T47D (cell line): ENCODE results near the gene DGKH.
A peak's percentile ranks its signal among the peaks of the same experiment; 100 is the strongest.

Source experiments
- DNase-seq, 2 experiments: peaks; one replicate each; pipeline versions ENCODE4 v3.0.0 to v3.0.0-alpha.2; 2011 to 2012; ENCODE audit warnings: low read depth in 1 of 2, low spot score in 1 of 2
- JUND ChIP-seq: IDR thresholded peaks from 2 replicates; pipeline ENCODE4 v1.6.1; 2012; ENCODE audit warnings: low read depth
- in situ Hi-C: cut with HindIII; loops from 2 replicates; pipeline ENCODE4 v1.10.0; 2016; ENCODE audit warnings: low sequenced_read_pairs, low pct_unique_long_range_greater_than_20kb

Gene DGKH

DNA sequence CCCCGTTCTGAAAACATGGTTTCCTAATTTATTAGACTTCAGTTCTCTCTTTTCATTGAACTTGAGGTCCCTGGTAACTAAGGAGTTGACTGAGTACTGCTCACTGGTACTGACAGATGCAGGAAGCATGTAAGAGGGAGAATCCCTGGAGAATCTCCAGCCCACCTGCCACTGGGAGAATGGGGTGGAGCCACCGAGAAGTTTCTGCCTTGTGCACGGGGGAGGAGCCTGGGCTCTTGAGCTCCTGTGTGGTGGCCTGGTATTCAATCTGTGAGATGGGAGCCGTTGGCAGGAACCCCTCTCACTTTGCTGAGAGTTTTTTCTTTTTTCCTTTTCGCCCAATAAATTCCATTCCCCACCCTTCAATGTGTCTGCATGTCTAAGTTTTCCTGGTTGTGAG, 210.3 kb downstream of the DGKH start:
- in situ Hi-C loops: no loop called here
- TF ChIP-seq JUND: no peak
- DNase-seq: no peak

- no peak for DNase-seq
- no peak for TF ChIP-seq JUND
- in situ Hi-C loops: no loop called here
Observed at GRCh38 chr13:42259515-42259914, 211.1 kb downstream of the DGKH start.

DNA sequence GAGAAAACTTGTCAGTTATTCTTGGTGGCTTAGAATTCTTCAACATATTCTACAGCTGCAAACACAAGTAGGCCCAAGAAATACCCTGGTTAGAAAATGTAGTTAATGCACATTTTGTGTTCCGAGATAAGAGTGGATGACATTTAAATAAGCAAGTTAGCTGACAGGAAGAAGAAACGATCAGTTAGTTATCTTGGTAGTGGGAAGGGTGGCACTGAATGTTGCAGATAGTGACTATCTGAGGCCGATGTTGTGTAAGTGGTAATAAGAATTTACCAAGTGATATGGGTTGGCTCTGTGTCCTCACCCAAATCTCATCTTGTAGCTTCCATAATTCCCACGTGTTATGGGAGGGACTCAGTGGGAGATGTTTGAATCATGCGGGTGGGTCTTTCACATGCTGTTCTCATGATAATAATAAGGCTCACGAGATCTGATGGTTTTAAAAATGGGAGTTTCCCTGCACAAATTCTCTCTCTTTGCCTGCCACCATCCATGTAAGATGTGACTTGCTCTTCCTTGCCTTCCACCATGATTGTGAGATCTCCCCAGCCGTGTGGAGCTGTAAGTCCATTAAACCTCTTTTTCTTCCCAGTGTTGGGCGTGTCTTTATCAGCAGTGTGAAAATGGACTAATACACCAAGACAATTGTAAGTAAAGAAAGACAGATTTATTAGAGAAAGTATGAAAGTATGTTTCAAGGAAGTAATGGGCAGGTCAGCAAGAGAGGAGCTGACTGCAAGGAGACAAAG, 212.6 kb downstream of the DGKH start:
- no peak for DNase-seq
- in situ Hi-C loops: no loop called here
- TF ChIP-seq JUND: no peak

GRCh38 chr13:42266473-42266872, 218.0 kb downstream of the DGKH start:
- DNase-seq: no peak
- in situ Hi-C loops: no loop called here
- no peak for TF ChIP-seq JUND

DNA sequence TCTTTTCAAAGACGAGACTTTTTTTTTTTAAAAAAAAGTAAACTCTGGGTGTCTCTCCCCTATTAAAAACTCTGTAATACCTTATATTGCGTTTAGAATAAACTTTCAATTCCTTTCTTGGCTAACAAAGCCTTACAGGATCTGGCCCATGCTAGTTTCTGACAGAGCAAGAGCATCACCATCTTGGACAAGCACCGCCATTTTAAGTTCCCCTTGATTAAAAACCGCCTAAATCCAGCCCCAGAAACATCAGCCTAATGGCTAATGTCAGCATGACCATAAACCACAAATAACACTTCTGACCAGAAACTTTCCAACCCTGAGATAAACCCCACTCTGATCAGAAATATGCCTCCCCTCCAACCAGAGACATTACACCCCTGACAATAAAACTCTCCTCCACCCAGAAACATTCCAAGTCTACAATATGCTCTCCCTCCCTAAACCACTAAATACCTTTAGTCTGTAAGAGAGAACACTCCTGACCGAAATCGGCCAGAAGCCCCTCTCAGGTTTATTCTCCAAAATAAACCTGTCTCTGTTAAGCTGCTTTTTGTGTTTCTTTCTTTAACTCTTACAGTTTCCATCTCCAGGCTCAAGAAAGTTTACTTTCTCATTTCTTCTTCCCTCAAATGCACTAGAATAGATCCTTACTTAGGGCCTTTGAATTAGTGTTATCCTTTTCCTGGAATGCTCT, 221.9 kb downstream of the DGKH start:
- no peak for DNase-seq
- in situ Hi-C loops: no loop called here
- no peak for TF ChIP-seq JUND

GRCh38 chr13:42270857-42271215, 222.4 kb downstream of the DGKH start:
- DNase-seq: no peak
- in situ Hi-C loops: no loop called here
- TF ChIP-seq JUND: no peak

DNA sequence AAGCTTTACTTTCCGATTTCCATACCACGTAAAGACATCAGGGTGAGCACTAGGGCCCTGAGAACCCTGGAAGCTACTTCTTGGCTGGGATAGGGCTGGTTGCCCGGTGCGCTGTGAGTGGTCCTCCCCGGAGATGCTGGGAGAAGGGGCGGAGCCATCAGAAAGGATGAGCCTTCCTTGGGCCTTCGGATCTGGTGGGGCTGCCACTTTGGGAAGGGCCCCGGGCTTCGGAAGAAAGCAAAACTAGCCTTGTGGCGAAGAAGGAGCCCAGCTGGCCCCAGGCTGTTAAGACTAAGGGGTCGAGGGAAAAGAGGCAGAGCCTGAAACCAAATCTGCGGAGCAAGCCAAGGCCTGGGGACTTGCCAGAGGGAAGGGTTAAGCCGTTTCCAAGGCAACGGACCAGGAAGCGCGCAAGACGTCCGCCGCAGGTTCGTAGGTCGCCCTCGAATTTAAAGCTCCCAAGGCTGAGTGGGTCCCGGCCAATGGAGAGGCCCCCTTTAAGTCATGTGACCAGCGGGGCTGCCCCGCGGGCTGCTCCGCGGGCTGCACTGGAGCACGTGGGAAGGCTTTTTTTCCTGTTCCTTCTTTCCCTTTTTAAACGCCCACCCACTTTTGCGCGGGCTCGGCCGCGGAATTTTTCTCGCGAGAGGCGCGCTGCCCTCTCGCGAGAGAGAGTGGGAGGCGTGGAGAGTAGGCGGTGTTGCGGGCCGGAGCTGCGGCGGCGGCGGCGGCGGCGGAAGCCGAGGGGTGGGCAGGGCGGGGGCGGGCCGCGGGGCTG, 223.1 kb downstream of the DGKH start:
- in situ Hi-C loops: no loop called here
- TF ChIP-seq JUND: no peak
- DNase-seq: peak; percentile 56 to 96

- in situ Hi-C loops: no loop called here
- no peak for TF ChIP-seq JUND
- DNase-seq: peak in 1 of 2 experiments; percentile 39
Observed at GRCh38 chr13:42272115-42272803, 223.8 kb downstream of the DGKH start, which contains the start of gene AKAP11. TSS of gene AKAP11 (plus strand) at chr13:42272152. CDS start at chr13:42286349, 14,197 bp downstream.

GRCh38 chr13:42272804-42273175, 224.3 kb downstream of the DGKH start:
- in situ Hi-C loops: no loop called here
- no peak for DNase-seq
- no peak for TF ChIP-seq JUND

- in situ Hi-C loops: no loop called here
- TF ChIP-seq JUND: no peak
- no peak for DNase-seq
Observed at GRCh38 chr13:42274386-42275097, 226.1 kb downstream of the DGKH start.

DNA sequence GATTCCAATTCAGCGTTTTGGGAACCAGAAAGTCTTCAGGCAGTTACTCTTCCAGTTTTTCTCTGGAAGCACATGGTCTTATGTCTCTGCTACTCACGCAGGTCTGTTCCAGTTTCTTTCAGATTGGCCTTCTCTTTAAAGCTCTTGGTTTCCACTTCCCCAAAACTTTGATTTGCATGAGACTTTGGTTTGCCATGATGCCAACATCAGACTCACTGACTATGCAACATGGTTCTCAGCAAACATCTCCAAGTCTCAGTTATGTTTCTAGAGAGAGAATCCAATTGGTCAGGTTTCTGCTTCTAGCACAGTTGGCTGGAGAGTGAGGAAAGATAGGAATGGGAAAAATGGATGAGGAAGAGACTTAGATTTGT, 226.6 kb downstream of the DGKH start:
- in situ Hi-C loops: no loop called here
- DNase-seq: no peak

GRCh38 chr13:42275506-42275905, 227.1 kb downstream of the DGKH start:
- no peak for TF ChIP-seq JUND
- no peak for DNase-seq
- in situ Hi-C loops: no loop called here

More for the DNA sequence above, 226.6 kb downstream of the DGKH start:
- TF ChIP-seq JUND: no peak
